Measurements from ENCODE around the gene PKP2.

DNA sequence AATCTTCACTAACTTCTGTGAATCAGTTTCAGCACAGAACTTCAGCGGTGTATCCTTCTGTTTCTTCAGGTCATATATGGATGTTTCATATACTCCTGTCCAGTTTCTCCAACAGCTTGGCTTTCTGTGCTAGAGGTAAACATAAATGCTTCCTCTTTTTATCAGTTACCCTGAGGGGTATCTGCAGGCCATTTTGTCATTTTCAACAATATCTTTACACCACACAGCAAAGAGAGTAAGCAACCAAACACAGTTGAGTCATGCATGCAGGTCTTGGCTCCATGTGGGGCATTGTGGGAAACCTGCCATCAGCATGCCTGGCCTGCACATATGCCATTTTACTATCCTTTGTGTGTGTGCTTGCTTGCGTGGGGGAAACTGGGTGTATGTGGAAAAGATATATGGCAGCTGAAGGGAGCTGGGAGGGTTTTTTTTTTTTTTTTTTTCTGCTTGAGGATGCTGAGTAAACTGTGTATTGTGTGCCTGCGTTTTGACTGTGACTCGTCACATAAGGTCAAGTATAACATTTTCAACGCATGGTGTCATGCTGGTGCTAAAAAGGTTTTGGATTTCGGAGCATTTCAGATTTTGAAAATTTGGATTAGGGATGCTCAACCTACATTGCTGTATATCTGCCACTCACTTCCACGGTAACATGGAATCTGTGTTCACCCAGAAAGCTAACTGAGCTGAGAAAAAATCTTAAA lies 84.7 kb downstream of the PKP2 start:
- TF ChIP-seq, protein P1, sequence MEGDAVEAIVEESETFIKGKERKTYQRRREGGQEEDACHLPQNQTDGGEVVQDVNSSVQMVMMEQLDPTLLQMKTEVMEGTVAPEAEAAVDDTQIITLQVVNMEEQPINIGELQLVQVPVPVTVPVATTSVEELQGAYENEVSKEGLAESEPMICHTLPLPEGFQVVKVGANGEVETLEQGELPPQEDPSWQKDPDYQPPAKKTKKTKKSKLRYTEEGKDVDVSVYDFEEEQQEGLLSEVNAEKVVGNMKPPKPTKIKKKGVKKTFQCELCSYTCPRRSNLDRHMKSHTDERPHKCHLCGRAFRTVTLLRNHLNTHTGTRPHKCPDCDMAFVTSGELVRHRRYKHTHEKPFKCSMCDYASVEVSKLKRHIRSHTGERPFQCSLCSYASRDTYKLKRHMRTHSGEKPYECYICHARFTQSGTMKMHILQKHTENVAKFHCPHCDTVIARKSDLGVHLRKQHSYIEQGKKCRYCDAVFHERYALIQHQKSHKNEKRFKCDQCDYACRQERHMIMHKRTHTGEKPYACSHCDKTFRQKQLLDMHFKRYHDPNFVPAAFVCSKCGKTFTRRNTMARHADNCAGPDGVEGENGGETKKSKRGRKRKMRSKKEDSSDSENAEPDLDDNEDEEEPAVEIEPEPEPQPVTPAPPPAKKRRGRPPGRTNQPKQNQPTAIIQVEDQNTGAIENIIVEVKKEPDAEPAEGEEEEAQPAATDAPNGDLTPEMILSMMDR (IDR thresholded peaks at IDR 0.05; ENCODE audit: poor library complexity) = no peak
- no peak for TF ChIP-seq EZH2 (IDR thresholded peaks at IDR 0.05; ENCODE audit: borderline replicate concordance)
